Kidney epithelial cell (primary cell): ENCODE results near the gene CD207. TPM values are rescaled to one million over a fixed set of nuclear protein-coding genes. Genes with fewer than 3 reads are reported as not detected.
"Not testable (repeated sequence)": the region's sequence is repeated elsewhere in the genome, so short reads cannot be mapped to it uniquely, and the experiment has no call there.

Source experiments
- DNase-seq: peaks from one replicate; pipeline ENCODE4 v3.0.0-alpha.2; 2010; ENCODE audit warnings: low read depth
- H3K27me3 ChIP-seq: 2 replicates; pipeline ENCODE4 v1.6.0; 2011; ENCODE audit warnings: low read length; ENCODE audit not compliant: control insufficient read depth, insufficient read depth
- H3K36me3 ChIP-seq: 2 replicates; pipeline ENCODE4 v1.5.1; 2011; ENCODE audit warnings: low read length; ENCODE audit not compliant: control insufficient read depth, insufficient read depth
- H3K4me3 ChIP-seq: 2 replicates; pipeline ENCODE4 v1.5.1; 2011; ENCODE audit warnings: low read depth, mild to moderate bottlenecking, control low read depth, low read length
- CTCF ChIP-seq: IDR thresholded peaks from 2 replicates; pipeline ENCODE4 v1.5.1; 2011; ENCODE audit warnings: mild to moderate bottlenecking, moderate library complexity, low read length, control low read depth, inconsistent platforms; ENCODE audit not compliant: insufficient read depth, poor library complexity, severe bottlenecking
- total RNA-seq: library from RNA; depleted of rRNA; stranded (reverse); fragments of >200 nt; gene quantifications from 2 replicates; pipeline ENCODE4 v1.2.3, GENCODE V29; 2015

Gene CD207
- total RNA-seq, 1 donor from 2014 or later: not detected

- DNase-seq: no peak
- Histone ChIP-seq H3K27me3 (peaks cover 4% of the 10 kb centered on the region), H3K36me3 (no peaks in the 10 kb centered on the region), H3K4me3 (no peak overlapping the region)
- TF ChIP-seq CTCF: no peak
Observed at GRCh38 chr2:70806620-70807019, 29.0 kb downstream of the CD207 start.

- no peaks in the 10 kb centered on the region for H3K36me3 ChIP-seq
- no peak for DNase-seq
- H3K27me3 ChIP-seq: peaks cover 4% of the 10 kb centered on the region
- no peak for TF ChIP-seq CTCF
- H3K4me3 ChIP-seq: no peak overlapping the region
Observed at GRCh38 chr2:70806013-70806412, 29.6 kb downstream of the CD207 start.

GRCh38 chr2:70801607-70802263 lies 33.9 kb downstream of the CD207 start:
- H3K4me3 ChIP-seq: no peak overlapping the region
- no peak for TF ChIP-seq CTCF
- DNase-seq: no peak
- peaks cover 2% of the 10 kb centered on the region for H3K27me3 ChIP-seq
- no peaks in the 10 kb centered on the region for H3K36me3 ChIP-seq

- no peaks in the 10 kb centered on the region for H3K36me3 ChIP-seq
- H3K4me3 ChIP-seq: no peak overlapping the region
- peaks cover 11% of the 10 kb centered on the region for H3K27me3 ChIP-seq
- no peak for DNase-seq
- no peak for TF ChIP-seq CTCF
Observed at GRCh38 chr2:70799706-70800105, 35.9 kb downstream of the CD207 start.

- not testable (repeated sequence) for DNase-seq, H3K36me3 ChIP-seq, H3K4me3 ChIP-seq
- peaks cover 13% of the 10 kb centered on the region for H3K27me3 ChIP-seq
Observed at GRCh38 chr2:70797996-70798395, 37.6 kb downstream of the CD207 start.

GRCh38 chr2:70797506-70797905 lies 38.1 kb downstream of the CD207 start:
- Histone ChIP-seq H3K36me3 (no peaks in the 10 kb centered on the region), H3K27me3 (peaks cover 13% of the 10 kb centered on the region), H3K4me3 (no peak overlapping the region)
- no peak for DNase-seq
- no peak for TF ChIP-seq CTCF
